NT2/D1 (cell line): ENCODE data around the gene BGN.

Experiments
- SUZ12 ChIP-seq: IDR thresholded peaks from 2 replicates; pipeline ENCODE4 v1.6.1; 2011; ENCODE audit not compliant: insufficient read length, insufficient read depth; ENCODE audit errors: extremely low read depth
- YY1 ChIP-seq: IDR thresholded peaks from 2 replicates; pipeline ENCODE4 v1.6.1; 2011; ENCODE audit not compliant: insufficient read length, insufficient read depth
- ZNF274 ChIP-seq: IDR thresholded peaks from 2 replicates; pipeline ENCODE4 v1.6.1; 2011; ENCODE audit warnings: mild to moderate bottlenecking, low read depth, low read length

GRCh38 chrX:153450114-153450948 is 44.4 kb upstream of the BGN start:
- TF ChIP-seq ZNF274: no peak
- no peak for TF ChIP-seq SUZ12
- TF ChIP-seq YY1: no peak
